HCT116 (cell line): Measurements from ENCODE around the gene CARMIL1. TPM values are rescaled to one million over a fixed set of nuclear protein-coding genes. Genes with fewer than 3 reads are reported as not detected.

Source experiments
- ATAC-seq: fragments of 200-7000 bp; cut with Tn5 transposase; 2 replicates; pipeline ENCODE4 v1.9.1; 2020; ENCODE audit warnings: mild to moderate bottlenecking, moderate library complexity
- BruUV-seq: library from RNA; stranded (reverse); fragments of 400-500 nt; replicated peaks from 2 replicates; lab custom pipeline; 2021; lab: Mats Ljungman, UMichigan
- CTCF ChIA-PET: fragments of 300-600 bp; sonication (Branson Sonifier 250); formaldehyde crosslinking; loops from one replicate; lab custom pipeline; 2021; ENCODE audit warnings: antibody characterized with exemption; lab: Charles Lee
- POLR2A ChIA-PET: fragments of 300-600, 350-600 bp; sonication (Branson Sonifier 250); formaldehyde crosslinking; loops from one replicate; lab custom pipeline; 2021; ENCODE audit warnings: antibody characterized with exemption; lab: Charles Lee
- RAD21 ChIA-PET, 2 experiments: fragments of 300-600 bp; sonication (Branson Sonifier 250); formaldehyde crosslinking; loops; one replicate each; lab custom pipeline; 2023; ENCODE audit warnings: low total read pairs in 2 of 2; ENCODE audit not compliant: uncharacterized antibody in 2 of 2, unreplicated experiment in 2 of 2, low non-redundant PET in 1 of 2; lab: Charles Lee
- DNase-seq: peaks from one replicate; pipeline ENCODE4 v3.0.0-alpha.2; 2010; ENCODE audit warnings: low read depth, low spot score
- H2AFZ ChIP-seq: fragments of 200-600 bp; shearing (Covaris generic), sonication (generic); 2 replicates; pipeline ENCODE4 v1.6.1; 2017; ENCODE audit warnings: low read depth, mixed run types, mixed read lengths, antibody characterized with exemption, low read length; ENCODE audit not compliant: poor library complexity, severe bottlenecking
- H3K27ac ChIP-seq: 2 replicates; pipeline ENCODE4 v1.5.1; 2012; ENCODE audit warnings: low read depth, low read length
- H3K27me3 ChIP-seq: fragments of 200-600 bp; sonication (generic); 2 replicates; pipeline ENCODE4 v1.6.1; 2016; ENCODE audit warnings: mixed run types, low read length, mixed read lengths; ENCODE audit not compliant: insufficient read depth
- H3K36me3 ChIP-seq, 2 experiments: fragments of 200-500 bp in 1 of 2; fragments of 200-600 bp in 1 of 2; sonication (Bioruptor generic) in 1 of 2; sonication (generic) in 1 of 2; 2 replicates each; pipeline versions ENCODE4 v1.5.1 to v1.6.1; 2014 to 2016; ENCODE audit warnings: low read length in 2 of 2, inconsistent platforms in 1 of 2, mixed read lengths in 1 of 2, mixed run types in 1 of 2; ENCODE audit not compliant: insufficient read depth in 2 of 2, control insufficient read depth in 1 of 2
- H3K4me1 ChIP-seq, 2 experiments: fragments of 200-600 bp in 1 of 2; sonication (generic) in 1 of 2; 2 replicates each; pipeline versions ENCODE4 v1.5.1 to v1.6.1; 2012 to 2017; ENCODE audit warnings: low read length in 2 of 2, inconsistent platforms in 1 of 2, mild to moderate bottlenecking in 1 of 2, mixed read lengths in 1 of 2, mixed run types in 1 of 2, moderate library complexity in 1 of 2; ENCODE audit not compliant: insufficient read depth in 2 of 2, control insufficient read depth in 1 of 2
- H3K4me2 ChIP-seq: fragments of 200-600 bp; sonication (generic); 2 replicates; pipeline ENCODE4 v1.6.1; 2017; ENCODE audit warnings: mixed run types, low read length, mixed read lengths
- H3K4me3 ChIP-seq, 2 experiments: fragments of 200-600 bp in 1 of 2; sonication (generic) in 1 of 2; replicated peaks in 1 of 2; 2 replicates each; pipeline ENCODE4 v1.5.1; 2011 to 2016; ENCODE audit warnings: low read length in 2 of 2, control low read depth in 1 of 2, low read depth in 1 of 2, mild to moderate bottlenecking in 1 of 2, mixed read lengths in 1 of 2, mixed run types in 1 of 2
- H3K79me2 ChIP-seq: fragments of 200-600 bp; sonication (generic); 2 replicates; pipeline ENCODE4 v1.6.1; 2017; ENCODE audit warnings: mild to moderate bottlenecking, mixed run types, low read length, moderate library complexity, mixed read lengths; ENCODE audit not compliant: insufficient read depth
- H3K9ac ChIP-seq: fragments of 200-600 bp; sonication (generic); 2 replicates; pipeline ENCODE4 v1.6.1; 2016; ENCODE audit warnings: low read length, mixed read lengths
- H3K9me2 ChIP-seq: fragments of 200-600 bp; sonication (generic), shearing (Covaris generic); 2 replicates; pipeline ENCODE4 v1.6.1; 2017; ENCODE audit warnings: mixed run types, mild to moderate bottlenecking, moderate library complexity; ENCODE audit not compliant: insufficient read depth
- H3K9me3 ChIP-seq, 2 experiments: fragments of 200-500 bp in 1 of 2; fragments of 200-600 bp in 1 of 2; sonication (Bioruptor generic) in 1 of 2; sonication (generic) in 1 of 2; 2 replicates each; pipeline ENCODE4 v1.6.1; 2014 to 2017; ENCODE audit warnings: low read length in 2 of 2, mixed read lengths in 2 of 2, inconsistent platforms in 1 of 2, low read depth in 1 of 2, mild to moderate bottlenecking in 1 of 2, mixed run types in 1 of 2, moderate library complexity in 1 of 2; ENCODE audit not compliant: control insufficient read depth in 1 of 2, insufficient read depth in 1 of 2
- H4K20me1 ChIP-seq: fragments of 200-600 bp; sonication (generic), shearing (Covaris generic); 2 replicates; pipeline ENCODE4 v1.6.1; 2017; ENCODE audit warnings: mixed run types, mild to moderate bottlenecking, moderate library complexity; ENCODE audit not compliant: insufficient read depth
- ATF3 ChIP-seq: IDR thresholded peaks from 2 replicates; pipeline ENCODE4 v1.6.1; 2012
- CBX3 ChIP-seq: IDR thresholded peaks from 2 replicates; pipeline ENCODE4 v1.6.1; 2012; ENCODE audit warnings: low read depth
- CEBPB ChIP-seq: IDR thresholded peaks from 2 replicates; pipeline ENCODE4 v1.6.1; 2012; ENCODE audit warnings: low read depth
- EGR1 ChIP-seq: IDR thresholded peaks from 2 replicates; pipeline ENCODE4 v1.6.1; 2012; ENCODE audit warnings: low read depth
- ELF1 ChIP-seq: IDR thresholded peaks from 2 replicates; pipeline ENCODE4 v1.6.1; 2012; ENCODE audit warnings: low read depth, borderline replicate concordance
- EZH2phosphoT487 ChIP-seq: fragments of 200-600 bp; IDR thresholded peaks from 2 replicates; pipeline ENCODE4 v1.6.1; 2018; ENCODE audit warnings: antibody characterized with exemption, borderline replicate concordance
- FOSL1 ChIP-seq: IDR thresholded peaks from 2 replicates; pipeline ENCODE4 v1.6.1; 2012; ENCODE audit warnings: low read depth
- JUND ChIP-seq: IDR thresholded peaks from 2 replicates; pipeline ENCODE4 v1.6.1; 2012
- MAX ChIP-seq: IDR thresholded peaks from 2 replicates; pipeline ENCODE4 v1.6.1; 2012
- POLR2AphosphoS5 ChIP-seq: IDR thresholded peaks from 2 replicates; pipeline ENCODE4 v1.6.1; 2011; ENCODE audit warnings: mild to moderate bottlenecking, low read depth, low read length, moderate library complexity
- RAD21 ChIP-seq: IDR thresholded peaks from 2 replicates; pipeline ENCODE4 v1.6.1; 2012; ENCODE audit warnings: low read depth, mild to moderate bottlenecking
- SIN3A ChIP-seq: IDR thresholded peaks from 2 replicates; pipeline ENCODE4 v1.6.1; 2012; ENCODE audit warnings: low read depth
- TCF7L2 ChIP-seq: IDR thresholded peaks from 2 replicates; pipeline ENCODE4 v1.7.0; 2011; ENCODE audit warnings: borderline replicate concordance, inconsistent platforms; ENCODE audit not compliant: insufficient read depth, insufficient read length; ENCODE audit errors: extremely low read depth
- YY1 ChIP-seq: IDR thresholded peaks from 2 replicates; pipeline ENCODE4 v1.6.1; 2011; ENCODE audit warnings: low read length, low read depth, moderate library complexity, mild to moderate bottlenecking; ENCODE audit not compliant: insufficient replicate concordance; ENCODE audit errors: extremely low read depth
- ZBTB33 ChIP-seq: IDR thresholded peaks from 2 replicates; pipeline ENCODE4 v1.6.1; 2011; ENCODE audit warnings: mild to moderate bottlenecking, low read length, moderate library complexity; ENCODE audit not compliant: insufficient replicate concordance; ENCODE audit errors: extremely low read depth
- ZFX ChIP-seq: fragments of 450-650 bp; IDR thresholded peaks from 2 replicates; pipeline ENCODE4 v1.6.1; 2017
- ZNF274 ChIP-seq: fragments of 200-500 bp; sonication (Bioruptor generic); IDR thresholded peaks from 2 replicates; pipeline ENCODE4 v1.6.1; 2014; ENCODE audit warnings: mild to moderate bottlenecking, low read depth, low read length, inconsistent platforms
- intact Hi-C: fragments of 100-400 bp; cut with micrococcal nuclease; formaldehyde crosslinking; loops from 2 replicates; pipeline ENCODE4 v1.10.0; 2022
- total RNA-seq: library from RNA; stranded (reverse); gene quantifications from one replicate; pipeline ENCODE4 v1.2.1, GENCODE V29; 2021; ENCODE audit not compliant: unreplicated experiment

Gene CARMIL1
- total RNA-seq, 1 experiment from 2014 or later = 21.7 TPM

GRCh38 chr6:25288518-25288917 lies 9.3 kb downstream of the CARMIL1 start (continued):
- TF ChIP-seq ZBTB33 (no peak), RAD21 (no peak), EZH2phosphoT487 (no peak), JUND (no peak), MAX (no peak), CEBPB (no peak), SIN3A (no peak), TCF7L2 (no peak)

- RAD21 ChIA-PET = no interaction called here
- H4K20me1 ChIP-seq = no peaks in the 10 kb centered on the region
- H3K4me2 ChIP-seq = no peak overlapping the region
- no peak overlapping the region for H3K9ac ChIP-seq
- no TSS peak for BruUV-seq
- no peaks in the 10 kb centered on the region for H3K4me1 ChIP-seq
- no peaks in the 10 kb centered on the region for H3K9me3 ChIP-seq
- no peaks in the 10 kb centered on the region for H3K36me3 ChIP-seq
- no peaks in the 10 kb centered on the region for H3K9me2 ChIP-seq
- no peaks in the 10 kb centered on the region for H3K27me3 ChIP-seq
- no peak overlapping the region for H3K4me3 ChIP-seq
- ATAC-seq (no peak), DNase-seq (no peak)
- CTCF ChIA-PET = interaction anchor here (0.7 kb wide), 1 partner anchor 67 kb away, joined by 3 read pairs; no protein-coding TSS in a partner anchor
- POLR2A ChIA-PET = no interaction called here
- H2AFZ ChIP-seq = no peak overlapping the region
- H3K27ac ChIP-seq = no peak overlapping the region
- peaks cover 57% of the 10 kb centered on the region for H3K79me2 ChIP-seq
- intact Hi-C loops = no loop called here
- no peak for TF ChIP-seq POLR2AphosphoS5
- no peak for TF ChIP-seq RAD21
- no peak for TF ChIP-seq ZBTB33
- no peak for TF ChIP-seq ELF1
- TF ChIP-seq CEBPB = no peak
- no peak for TF ChIP-seq ZFX
- no peak for TF ChIP-seq EGR1
- no peak for TF ChIP-seq TCF7L2
- TF ChIP-seq YY1 = no peak
- no peak for TF ChIP-seq JUND
- TF ChIP-seq EZH2phosphoT487 = no peak
- no peak for TF ChIP-seq ZNF274
- TF ChIP-seq FOSL1 = no peak
- TF ChIP-seq MAX = no peak
- TF ChIP-seq ATF3 = no peak
- TF ChIP-seq CBX3 = no peak
- TF ChIP-seq SIN3A = no peak
Measured at GRCh38 chr6:25290306-25291060, 11.3 kb downstream of the CARMIL1 start.
